Upper lobe of left lung (tissue), 4 donors: ENCODE results near the gene CFLAR.
A peak's percentile ranks its signal among the peaks of the same experiment; 100 is the strongest.

Experiments
- EP300 ChIP-seq, 4 donors: sonication (generic); formaldehyde crosslinking; IDR thresholded peaks; one replicate each; pipeline ENCODE4 v1.5.1; 2017; ENCODE audit warnings: antibody characterized with exemption in 4 of 4, control low read depth in 2 of 4
- POLR2A ChIP-seq, 4 donors: fragments of 450-650 bp; IDR thresholded peaks; one replicate each; pipeline ENCODE4 v1.5.1; 2016 to 2017; ENCODE audit warnings: antibody characterized with exemption in 4 of 4, mild to moderate bottlenecking in 2 of 4
- POLR2AphosphoS5 ChIP-seq, 2 donors: sonication (generic); formaldehyde crosslinking; IDR thresholded peaks; one replicate each; pipeline ENCODE4 v1.5.1; 2017; ENCODE audit warnings: antibody characterized with exemption in 2 of 2
- TF ChIP-seq, protein P1 (sequence below), 6 experiments: fragments of 450-650 bp in 4 of 6; fragments of 200-600 bp in 2 of 6; sonication (generic) in 2 of 6; IDR thresholded peaks; one replicate each; pipeline ENCODE4 v1.5.1; 2016 to 2019; ENCODE audit warnings: antibody characterized with exemption in 6 of 6

DNA sequence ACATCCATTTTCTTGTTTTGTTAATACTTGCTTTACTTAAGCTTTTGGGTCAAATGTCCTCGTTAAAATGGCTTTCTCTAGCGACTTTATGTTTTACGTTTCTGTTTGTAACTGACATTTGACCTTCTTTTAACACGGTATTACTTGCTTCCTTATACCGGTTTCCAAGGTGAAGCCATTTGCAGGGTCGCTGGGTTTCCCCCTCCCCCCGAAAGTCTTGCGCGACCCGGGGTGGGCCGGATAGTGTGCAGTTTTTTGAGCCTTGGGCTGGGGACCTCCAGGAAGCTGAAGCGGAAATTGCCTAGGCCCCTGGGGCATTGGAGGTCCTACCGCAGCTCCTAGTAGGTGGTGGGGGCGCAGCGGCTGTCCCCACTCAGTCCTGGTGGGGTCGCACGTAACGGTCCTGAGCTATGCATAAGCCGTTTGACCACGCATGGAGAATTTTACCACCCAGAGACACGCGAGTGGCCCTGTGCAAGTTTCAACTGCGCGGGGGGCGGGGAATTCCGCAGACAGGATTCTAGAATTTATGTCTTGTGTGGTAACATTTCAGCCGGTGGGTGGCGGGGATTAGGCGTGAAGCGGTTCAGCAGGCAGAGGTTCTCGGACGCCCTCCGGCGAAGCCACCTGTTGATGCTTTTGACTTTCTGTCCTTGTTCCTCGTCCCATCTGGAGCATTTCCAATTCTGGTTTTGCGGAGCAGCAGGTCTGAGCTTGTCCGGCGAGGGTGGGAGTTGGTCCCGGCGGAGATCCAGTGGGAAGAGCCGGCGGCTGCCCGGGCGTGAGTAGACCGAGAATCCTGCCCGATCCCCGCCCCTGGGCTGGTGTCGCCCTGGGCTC lies 2.4 kb downstream of the CFLAR start:
- TF ChIP-seq, protein P1, sequence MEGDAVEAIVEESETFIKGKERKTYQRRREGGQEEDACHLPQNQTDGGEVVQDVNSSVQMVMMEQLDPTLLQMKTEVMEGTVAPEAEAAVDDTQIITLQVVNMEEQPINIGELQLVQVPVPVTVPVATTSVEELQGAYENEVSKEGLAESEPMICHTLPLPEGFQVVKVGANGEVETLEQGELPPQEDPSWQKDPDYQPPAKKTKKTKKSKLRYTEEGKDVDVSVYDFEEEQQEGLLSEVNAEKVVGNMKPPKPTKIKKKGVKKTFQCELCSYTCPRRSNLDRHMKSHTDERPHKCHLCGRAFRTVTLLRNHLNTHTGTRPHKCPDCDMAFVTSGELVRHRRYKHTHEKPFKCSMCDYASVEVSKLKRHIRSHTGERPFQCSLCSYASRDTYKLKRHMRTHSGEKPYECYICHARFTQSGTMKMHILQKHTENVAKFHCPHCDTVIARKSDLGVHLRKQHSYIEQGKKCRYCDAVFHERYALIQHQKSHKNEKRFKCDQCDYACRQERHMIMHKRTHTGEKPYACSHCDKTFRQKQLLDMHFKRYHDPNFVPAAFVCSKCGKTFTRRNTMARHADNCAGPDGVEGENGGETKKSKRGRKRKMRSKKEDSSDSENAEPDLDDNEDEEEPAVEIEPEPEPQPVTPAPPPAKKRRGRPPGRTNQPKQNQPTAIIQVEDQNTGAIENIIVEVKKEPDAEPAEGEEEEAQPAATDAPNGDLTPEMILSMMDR (IDR thresholded peaks at IDR 0.05) = peak; percentile 26 to 63 (median 47)
- TF ChIP-seq POLR2A (IDR thresholded peaks at IDR 0.05) (peak in 3 of 4 donors; percentile 52 to 88 (median 76)), EP300 (IDR thresholded peaks at IDR 0.05) (peak in 2 of 4 donors; percentile 39 to 49), POLR2AphosphoS5 (IDR thresholded peaks at IDR 0.05) (peak; percentile 77 to 88)
